Measurements from ENCODE around the gene RBM19. TPM values are rescaled to one million over a fixed set of nuclear protein-coding genes. Genes with fewer than 3 reads are reported as not detected.

RBM19 gene
- polyA plus RNA-seq, 1 experiment: 15.5 TPM

DNA sequence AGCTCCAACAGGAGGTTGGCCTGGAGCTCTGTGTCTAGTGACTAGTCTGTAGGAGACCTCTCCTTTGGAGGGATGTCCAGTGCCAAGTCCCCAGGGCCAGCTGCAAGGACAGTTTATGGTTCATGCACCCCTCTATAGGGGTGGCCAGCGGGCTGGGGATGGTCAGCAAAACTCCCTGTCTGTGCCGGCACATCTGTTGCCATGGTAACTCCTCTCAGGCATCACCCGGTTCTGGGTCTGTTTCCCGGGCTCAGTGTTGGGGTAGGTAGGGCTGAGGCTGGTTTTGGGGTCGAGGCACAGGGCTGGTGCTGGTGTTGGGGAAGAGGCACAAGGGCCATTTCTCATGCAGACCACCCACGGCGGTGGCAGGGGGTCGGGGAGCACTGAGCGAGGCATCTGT lies 196.8 kb downstream of the RBM19 start:
- Histone ChIP-seq H3K36me3 (ENCODE audit: control insufficient read depth, insufficient read depth, low read length) (no peaks in the 10 kb centered on the region), H3K4me3 (ENCODE audit: low read depth, low read length) (no peak overlapping the region), H3K27me3 (ENCODE audit: control insufficient read depth, insufficient read depth, low read length) (no peaks in the 10 kb centered on the region)
- ChIA-PET CTCF (no interaction called here), POLR2A (no interaction called here)
- DNase-seq (ENCODE audit: low read depth): no peak
- TF ChIP-seq, protein P1, sequence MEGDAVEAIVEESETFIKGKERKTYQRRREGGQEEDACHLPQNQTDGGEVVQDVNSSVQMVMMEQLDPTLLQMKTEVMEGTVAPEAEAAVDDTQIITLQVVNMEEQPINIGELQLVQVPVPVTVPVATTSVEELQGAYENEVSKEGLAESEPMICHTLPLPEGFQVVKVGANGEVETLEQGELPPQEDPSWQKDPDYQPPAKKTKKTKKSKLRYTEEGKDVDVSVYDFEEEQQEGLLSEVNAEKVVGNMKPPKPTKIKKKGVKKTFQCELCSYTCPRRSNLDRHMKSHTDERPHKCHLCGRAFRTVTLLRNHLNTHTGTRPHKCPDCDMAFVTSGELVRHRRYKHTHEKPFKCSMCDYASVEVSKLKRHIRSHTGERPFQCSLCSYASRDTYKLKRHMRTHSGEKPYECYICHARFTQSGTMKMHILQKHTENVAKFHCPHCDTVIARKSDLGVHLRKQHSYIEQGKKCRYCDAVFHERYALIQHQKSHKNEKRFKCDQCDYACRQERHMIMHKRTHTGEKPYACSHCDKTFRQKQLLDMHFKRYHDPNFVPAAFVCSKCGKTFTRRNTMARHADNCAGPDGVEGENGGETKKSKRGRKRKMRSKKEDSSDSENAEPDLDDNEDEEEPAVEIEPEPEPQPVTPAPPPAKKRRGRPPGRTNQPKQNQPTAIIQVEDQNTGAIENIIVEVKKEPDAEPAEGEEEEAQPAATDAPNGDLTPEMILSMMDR (IDR thresholded peaks at IDR 0.05; ENCODE audit: insufficient read depth, low read depth, low read length): no peak

DNA sequence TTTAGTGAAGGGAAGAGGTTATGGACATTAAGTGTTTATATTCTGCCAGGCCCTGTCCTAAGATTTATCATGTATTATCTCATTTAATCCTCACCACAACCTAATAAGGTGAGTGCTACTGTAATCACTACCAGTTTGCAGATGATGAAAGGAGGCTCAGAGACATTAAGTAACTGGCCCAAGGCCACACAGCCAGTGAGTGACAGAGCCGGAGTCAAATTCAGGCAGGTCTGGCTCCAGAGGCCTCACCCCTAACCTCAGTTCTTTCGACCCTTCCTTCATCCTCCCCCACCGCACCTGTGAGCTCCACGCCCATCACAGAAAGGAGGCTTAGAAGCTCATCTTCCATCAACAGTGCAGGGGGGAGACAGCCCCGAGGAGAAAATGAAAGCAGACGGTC lies 197.3 kb downstream of the RBM19 start:
- no peaks in the 10 kb centered on the region for H3K27me3 ChIP-seq (ENCODE audit: control insufficient read depth, insufficient read depth, low read length)
- CTCF ChIA-PET: no interaction called here
- TF ChIP-seq, protein P1 (IDR thresholded peaks at IDR 0.05; ENCODE audit: insufficient read depth, low read depth, low read length): no peak
- H3K4me3 ChIP-seq (ENCODE audit: low read depth, low read length): no peak overlapping the region
- DNase-seq (ENCODE audit: low read depth): no peak
- no peaks in the 10 kb centered on the region for H3K36me3 ChIP-seq (ENCODE audit: control insufficient read depth, insufficient read depth, low read length)
- POLR2A ChIA-PET: no interaction called here

DNA sequence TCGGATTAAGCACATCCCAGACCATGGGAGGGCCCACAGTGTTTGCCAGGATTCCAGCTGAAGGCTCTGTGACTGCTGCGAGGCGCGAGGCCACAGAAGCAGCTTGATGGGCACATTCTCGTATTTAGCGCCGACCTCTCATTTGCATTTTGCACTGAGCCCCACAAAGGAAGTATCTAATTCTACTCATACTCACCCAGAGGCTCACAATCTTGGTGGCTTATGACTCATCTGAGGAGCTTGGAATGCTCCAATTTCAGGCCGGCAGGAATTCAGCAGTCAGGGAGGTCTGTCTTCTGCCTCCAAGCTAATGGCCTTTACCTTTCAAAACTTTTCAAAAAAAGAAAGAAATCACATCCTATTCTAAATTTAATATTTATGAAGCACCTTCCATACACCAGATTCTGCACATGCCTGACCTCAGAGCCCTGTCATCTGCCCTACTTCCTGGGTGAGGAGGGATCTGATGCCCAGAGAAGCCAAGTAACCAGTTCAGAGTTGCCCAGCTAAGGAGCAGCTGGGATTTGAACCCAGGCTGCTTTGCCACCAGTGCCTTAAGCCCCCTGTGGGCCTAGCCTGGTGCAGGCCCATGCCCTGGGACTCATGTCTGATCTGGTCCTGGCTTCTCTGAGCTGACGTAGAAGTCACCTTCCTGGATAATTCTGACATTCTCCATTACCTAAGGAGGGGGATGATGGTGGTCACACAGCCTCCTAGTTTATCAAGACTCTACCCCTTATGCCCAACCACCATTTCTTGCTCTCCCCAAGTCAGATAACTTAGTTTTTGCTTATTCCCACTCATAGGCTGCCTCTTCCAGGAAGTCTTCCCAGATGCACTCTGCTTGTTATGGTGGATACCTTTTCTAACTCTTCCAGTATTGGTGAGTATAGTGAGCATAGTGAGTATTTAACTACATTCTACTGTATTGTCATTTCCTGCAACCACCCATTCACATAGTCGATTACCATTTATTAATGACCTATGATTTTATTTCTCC lies 198.9 kb downstream of the RBM19 start:
- Histone ChIP-seq H3K27me3 (ENCODE audit: control insufficient read depth, insufficient read depth, low read length) (no peaks in the 10 kb centered on the region), H3K4me3 (ENCODE audit: low read depth, low read length) (no peak overlapping the region), H3K36me3 (ENCODE audit: control insufficient read depth, insufficient read depth, low read length) (no peaks in the 10 kb centered on the region)
- ChIA-PET POLR2A (no interaction called here), CTCF (interaction anchor here (1.2 to 1.7 kb wide), 2 partner anchors 23 to 32 kb away, joined by 3 to 4 read pairs; no protein-coding TSS in a partner anchor)
- TF ChIP-seq, protein P1 (IDR thresholded peaks at IDR 0.05; ENCODE audit: insufficient read depth, low read depth, low read length): no peak
- peak; percentile 28 for DNase-seq (ENCODE audit: low read depth)

Small RNAs within 50 kb of the gene (small RNA-seq; reads per million reads assigned to genes)
- not detected for gene DYNLL1P4 (ENCODE audit: insufficient read length, low read depth, low replicate concordance)
